ENCODE measurements around the gene SNX14. TPM values are rescaled to one million over a fixed set of nuclear protein-coding genes. Genes with fewer than 3 reads are reported as not detected.

The SNX14 gene
- total and polyA plus RNA-seq, 10 donors = 63.8 to 170 (median 88.9) TPM

- Histone ChIP-seq H3K4me1 (peaks cover 35 to 68% (median 58%) of the 10 kb centered on the region in 6 donors), H3K4me3 (peak overlapping the region; percentile 92 to 99 (median 98)), H3K36me3 (peaks cover 0 to 44% (median 33%) of the 10 kb centered on the region in 6 donors), H3K27me3 (replicated peaks in 1 of 7) (no peaks in the 10 kb centered on the region), H3K27ac (peak overlapping the region; percentile 97 to 99 (median 98)), H3K9me3 (no peaks in the 10 kb centered on the region)
- 0 to 1% (median 1%) methylated on average over 14 of the region's 14 CpGs for WGBS, 5 donors
- no peak for DNase-seq
- TF ChIP-seq POLR2AphosphoS5 (IDR thresholded peaks at IDR 0.05) (no peak), CTCF (IDR thresholded peaks at IDR 0.05 in 8 of 11, conservative IDR thresholded peaks at IDR 0.05 in 3 of 11) (no peak), POLR2A (IDR thresholded peaks at IDR 0.05) (no peak)
- intact Hi-C loops (cut with DNase I; ENCODE audit: low total_unique reads) = loop anchor here (10.0 kb wide), 1 partner anchor 47 kb away; the partner anchor contains the start of gene SNX14
Measured at GRCh38 chr6:85641522-85641896, 47.9 kb upstream of the SNX14 start.

GRCh38 chr6:85640821-85641220, 47.2 kb upstream of the SNX14 start:
- no peaks in the 10 kb centered on the region for H3K9me3 ChIP-seq
- intact Hi-C loops (cut with DNase I; ENCODE audit: low total_unique reads) = loop anchor here (10.0 kb wide), 1 partner anchor 46 kb away; the partner anchor contains the start of gene SNX14
- peaks cover 35 to 75% (median 60%) of the 10 kb centered on the region in 6 donors for H3K4me1 ChIP-seq
- TF ChIP-seq POLR2A (IDR thresholded peaks at IDR 0.05) (no peak), CTCF (IDR thresholded peaks at IDR 0.05 in 8 of 11, conservative IDR thresholded peaks at IDR 0.05 in 3 of 11) (no peak), POLR2AphosphoS5 (IDR thresholded peaks at IDR 0.05) (no peak)
- H3K27me3 ChIP-seq (replicated peaks in 1 of 7) = no peaks in the 10 kb centered on the region
- DNase-seq = no peak
- H3K27ac ChIP-seq = peak overlapping the region in 1 of 8 donors; percentile 99
- peak overlapping the region in 7 of 8 donors; percentile 92 to 99 (median 98) for H3K4me3 ChIP-seq
- peaks cover 0 to 50% (median 40%) of the 10 kb centered on the region in 6 donors for H3K36me3 ChIP-seq
- 40 to 54% (median 45%) methylated on average over 3 of the region's 3 CpGs for WGBS, 5 donors

GRCh38 chr6:85637579-85637978, 43.9 kb upstream of the SNX14 start:
- TF ChIP-seq CTCF (IDR thresholded peaks at IDR 0.05 in 8 of 11, conservative IDR thresholded peaks at IDR 0.05 in 3 of 11) (no peak), POLR2A (IDR thresholded peaks at IDR 0.05) (no peak), POLR2AphosphoS5 (IDR thresholded peaks at IDR 0.05) (no peak)
- 37 to 89% (median 65%) methylated on average over 3 of the region's 3 CpGs for WGBS, 5 donors
- H3K9me3 ChIP-seq = no peaks in the 10 kb centered on the region
- intact Hi-C loops (cut with DNase I; ENCODE audit: low total_unique reads) = no loop called here
- no peak overlapping the region for H3K4me3 ChIP-seq
- no peaks in the 10 kb centered on the region for H3K27me3 ChIP-seq (replicated peaks in 1 of 7)
- peaks cover 29 to 90% (median 48%) of the 10 kb centered on the region in 6 donors for H3K4me1 ChIP-seq
- H3K27ac ChIP-seq = no peak overlapping the region
- H3K36me3 ChIP-seq = peaks cover 0 to 83% (median 71%) of the 10 kb centered on the region in 6 donors
- DNase-seq = no peak

- H3K36me3 ChIP-seq = peaks cover 0 to 100% (median 87%) of the 10 kb centered on the region in 6 donors
- H3K4me1 ChIP-seq = peaks cover 2 to 92% (median 5%) of the 10 kb centered on the region in 6 donors
- no peaks in the 10 kb centered on the region for H3K27me3 ChIP-seq (replicated peaks in 1 of 7)
- H3K27ac ChIP-seq = no peak overlapping the region
- H3K4me3 ChIP-seq = no peak overlapping the region
- intact Hi-C loops (cut with DNase I; ENCODE audit: low total_unique reads) = no loop called here
- TF ChIP-seq CTCF (IDR thresholded peaks at IDR 0.05 in 8 of 11, conservative IDR thresholded peaks at IDR 0.05 in 3 of 11) (no peak), POLR2AphosphoS5 (IDR thresholded peaks at IDR 0.05) (no peak), POLR2A (IDR thresholded peaks at IDR 0.05) (no peak)
- 88 to 99% (median 96%) methylated on average over 6 of the region's 6 CpGs for WGBS, 5 donors
- DNase-seq = no peak
- H3K9me3 ChIP-seq = no peaks in the 10 kb centered on the region
Measured at GRCh38 chr6:85632164-85632942, 38.7 kb upstream of the SNX14 start.
